H1 (cell line): ENCODE measurements around the gene DRAXIN. TPM values are rescaled to one million over a fixed set of nuclear protein-coding genes. Genes with fewer than 3 reads are reported as not detected.

Experiments
- CTCF ChIA-PET: fragments of 300-600 bp; sonication (Branson Sonifier 250); formaldehyde crosslinking; loops from one replicate; lab custom pipeline; 2021; ENCODE audit not compliant: partially characterized antibody; lab: Charles Lee
- POLR2A ChIA-PET: fragments of 300-600 bp; sonication (Branson Sonifier 250); formaldehyde crosslinking; loops from one replicate; lab custom pipeline; 2021; ENCODE audit warnings: inconsistent platforms; ENCODE audit not compliant: partially characterized antibody; lab: Charles Lee
- DNase-seq, 2 experiments: peaks; one replicate each; pipeline versions ENCODE4 v3.0.0 to v3.0.0-alpha.2; 2010 to 2022; ENCODE audit warnings: low spot score in 2 of 2, low read depth in 1 of 2, mixed read lengths in 1 of 2
- FAIRE-seq: peaks from 2 replicates; lab custom pipeline; 2011; peaks lifted over from hg19 to GRCh38; lab: Jason Lieb, UNC
- H2AFZ ChIP-seq: 2 replicates; pipeline ENCODE4 v1.8.1; 2012; ENCODE audit warnings: low read length, inconsistent platforms
- H2AK5ac ChIP-seq: 2 replicates; pipeline ENCODE4 v1.6.1; 2013; ENCODE audit warnings: low read depth, low read length
- H2BK120ac ChIP-seq: replicated peaks from 2 replicates; pipeline ENCODE3; 2013; ENCODE audit warnings: low read depth, low read length, inconsistent platforms
- H2BK12ac ChIP-seq: 2 replicates; pipeline ENCODE4 v1.6.1; 2013; ENCODE audit warnings: low read depth, low read length
- H2BK15ac ChIP-seq: 2 replicates; pipeline ENCODE4 v1.6.1; 2013; ENCODE audit warnings: low read length
- H2BK20ac ChIP-seq: 2 replicates; pipeline ENCODE4 v1.6.1; 2013; ENCODE audit warnings: low read length
- H2BK5ac ChIP-seq: 2 replicates; pipeline ENCODE4 v1.6.1; 2013; ENCODE audit warnings: low read depth, low read length
- H3K14ac ChIP-seq: 2 replicates; pipeline ENCODE4 v1.6.1; 2013; ENCODE audit warnings: inconsistent platforms; ENCODE audit not compliant: insufficient read length
- H3K18ac ChIP-seq: 2 replicates; pipeline ENCODE4 v1.6.1; 2013; ENCODE audit warnings: low read length; ENCODE audit errors: extremely low read depth
- H3K23ac ChIP-seq: 2 replicates; pipeline ENCODE4 v1.6.1; 2013; ENCODE audit warnings: inconsistent platforms; ENCODE audit not compliant: insufficient read length
- H3K23me2 ChIP-seq: 2 replicates; pipeline ENCODE4 v1.6.1; 2013; ENCODE audit warnings: low read depth, low read length
- H3K27ac ChIP-seq: 2 replicates; pipeline ENCODE4 v1.6.1; 2011; ENCODE audit warnings: low read depth, low read length, inconsistent platforms
- H3K27me3 ChIP-seq, 4 experiments: replicated peaks in 1 of 4; 1 replicate in 1 of 4; 2 replicates in 3 of 4; pipeline versions ENCODE4 v1.6.1 to v1.8.1; 2011 to 2013; ENCODE audit warnings: low read length in 3 of 4, mild to moderate bottlenecking in 3 of 4, inconsistent platforms in 2 of 4, mixed read lengths in 2 of 4, moderate library complexity in 1 of 4; ENCODE audit not compliant: control insufficient read depth in 3 of 4, insufficient read depth in 3 of 4; ENCODE audit errors: extremely low read depth in 1 of 4
- H3K36me3 ChIP-seq, 4 experiments: 2 replicates each; pipeline versions ENCODE4 v1.6.1 to v1.8.1; 2011 to 2013; ENCODE audit warnings: mild to moderate bottlenecking in 4 of 4, low read length in 3 of 4, moderate library complexity in 2 of 4, control low read depth in 1 of 4, inconsistent platforms in 1 of 4; ENCODE audit not compliant: insufficient read depth in 4 of 4, control insufficient read depth in 2 of 4
- H3K4ac ChIP-seq: replicated peaks from 2 replicates; pipeline ENCODE3; 2013; ENCODE audit warnings: low read length, low read depth, mixed read lengths, inconsistent platforms; ENCODE audit not compliant: insufficient read length
- H3K4me1 ChIP-seq, 4 experiments: replicated peaks in 1 of 4; 1 replicate in 1 of 4; 2 replicates in 3 of 4; pipeline versions ENCODE4 v1.6.1 to v1.8.1; 2011 to 2013; ENCODE audit warnings: low read length in 3 of 4, inconsistent platforms in 2 of 4, mixed read lengths in 1 of 4; ENCODE audit not compliant: insufficient read depth in 4 of 4, control insufficient read depth in 3 of 4
- H3K4me2 ChIP-seq, 2 experiments: 2 replicates each; pipeline versions ENCODE4 v1.6.1 to v1.8.1; 2011 to 2013; ENCODE audit warnings: low read depth in 2 of 2, low read length in 2 of 2, control low read depth in 1 of 2, inconsistent platforms in 1 of 2, mild to moderate bottlenecking in 1 of 2; ENCODE audit not compliant: insufficient read depth in 1 of 2
- H3K4me3 ChIP-seq, 4 experiments: fragments of 200-600, 300-600 bp in 1 of 4; sonication (generic), shearing (Covaris generic), sonication (Bioruptor Twin) in 1 of 4; 2 replicates each; pipeline versions ENCODE4 v1.5.1 to v1.8.1; 2011 to 2016; ENCODE audit warnings: low read length in 4 of 4, low read depth in 3 of 4, control low read depth in 2 of 4, inconsistent platforms in 2 of 4, mild to moderate bottlenecking in 2 of 4, mixed read lengths in 1 of 4, moderate library complexity in 1 of 4; ENCODE audit not compliant: insufficient read depth in 2 of 4; ENCODE audit errors: extremely low read depth in 1 of 4
- H3K56ac ChIP-seq: replicated peaks from 2 replicates; pipeline ENCODE3; 2013; ENCODE audit warnings: low read depth, mild to moderate bottlenecking, mixed read lengths, low read length, inconsistent platforms; ENCODE audit not compliant: insufficient read length
- H3K79me1 ChIP-seq: 2 replicates; pipeline ENCODE4 v1.6.1; 2013; ENCODE audit warnings: low read depth, low read length, control low read depth
- H3K79me2 ChIP-seq, 2 experiments: 2 replicates each; pipeline versions ENCODE4 v1.6.1 to v1.8.1; 2012 to 2013; ENCODE audit warnings: low read length in 2 of 2, mild to moderate bottlenecking in 2 of 2, inconsistent platforms in 1 of 2; ENCODE audit not compliant: insufficient read depth in 2 of 2, control insufficient read depth in 1 of 2
- H3K9ac ChIP-seq, 4 experiments: replicated peaks in 1 of 4; 1 replicate in 1 of 4; 2 replicates in 3 of 4; pipeline versions ENCODE4 v1.6.1 to v1.8.1; 2011 to 2013; ENCODE audit warnings: low read depth in 3 of 4, low read length in 3 of 4, control low read depth in 2 of 4, mild to moderate bottlenecking in 2 of 4, moderate library complexity in 2 of 4, inconsistent platforms in 1 of 4; ENCODE audit errors: extremely low read depth in 1 of 4
- H3K9me3 ChIP-seq, 2 experiments: 2 replicates each; pipeline versions ENCODE4 v1.6.1 to v1.8.1; 2012 to 2013; ENCODE audit warnings: mild to moderate bottlenecking in 2 of 2, moderate library complexity in 2 of 2, control low read depth in 1 of 2, inconsistent platforms in 1 of 2, low read depth in 1 of 2, low read length in 1 of 2, mixed read lengths in 1 of 2; ENCODE audit not compliant: insufficient read depth in 2 of 2
- H4K20me1 ChIP-seq, 2 experiments: replicated peaks in 1 of 2; 2 replicates each; pipeline versions ENCODE3 to v1.8.1; 2011 to 2013; ENCODE audit warnings: inconsistent platforms in 2 of 2, low read length in 2 of 2, mild to moderate bottlenecking in 1 of 2; ENCODE audit not compliant: insufficient read depth in 2 of 2, control insufficient read depth in 1 of 2
- H4K5ac ChIP-seq: 2 replicates; pipeline ENCODE4 v1.6.1; 2013; ENCODE audit warnings: low read length, low read depth, mixed read lengths, inconsistent platforms; ENCODE audit not compliant: insufficient read length
- H4K8ac ChIP-seq: 2 replicates; pipeline ENCODE4 v1.8.0; 2013; ENCODE audit warnings: mild to moderate bottlenecking, moderate library complexity, low read length, inconsistent platforms; ENCODE audit not compliant: insufficient read depth; ENCODE audit errors: extremely low read depth
- H4K91ac ChIP-seq: replicated peaks from 2 replicates; pipeline ENCODE3; 2013; ENCODE audit warnings: low read length, mixed read lengths, inconsistent platforms; ENCODE audit not compliant: insufficient read length
- BACH1 ChIP-seq: IDR thresholded peaks from 2 replicates; pipeline ENCODE4 v1.6.1; 2012; ENCODE audit warnings: low read length, improper control_type of control experiment
- EZH2 ChIP-seq: fragments of 200-600 bp; sonication (generic); IDR thresholded peaks from 2 replicates; pipeline ENCODE4 v1.7.1; 2012; ENCODE audit warnings: low read depth, mild to moderate bottlenecking, moderate library complexity, low read length, inconsistent platforms; ENCODE audit not compliant: severe bottlenecking
- HDAC2 ChIP-seq, 2 experiments: fragments of 300-600 bp in 1 of 2; sonication (generic) in 1 of 2; IDR thresholded peaks; 2 replicates each; pipeline ENCODE4 v1.6.1; 2011 to 2012; ENCODE audit warnings: low read depth in 2 of 2, low read length in 2 of 2, mild to moderate bottlenecking in 2 of 2, moderate library complexity in 2 of 2, borderline replicate concordance in 1 of 2, inconsistent platforms in 1 of 2
- JUN ChIP-seq: IDR thresholded peaks from 2 replicates; pipeline ENCODE4 v1.6.1; 2011; ENCODE audit warnings: low read depth, mild to moderate bottlenecking, improper control_type of control experiment, low read length
- KDM1A ChIP-seq: fragments of 200-600, 300-600 bp; sonication (generic); IDR thresholded peaks from 2 replicates; pipeline ENCODE4 v1.7.1; 2016; ENCODE audit warnings: mild to moderate bottlenecking, low read length, borderline replicate concordance
- KDM4A ChIP-seq: IDR thresholded peaks from one replicate; pipeline ENCODE4 v1.7.1; 2012; ENCODE audit warnings: low read depth, mild to moderate bottlenecking, moderate library complexity, low read length, inconsistent platforms; ENCODE audit not compliant: severe bottlenecking
- NANOG ChIP-seq: IDR thresholded peaks from 2 replicates; pipeline ENCODE4 v1.6.1; 2011; ENCODE audit warnings: low read length, low read depth, mild to moderate bottlenecking, inconsistent platforms; ENCODE audit not compliant: insufficient read depth, poor library complexity, severe bottlenecking
- POLR2A ChIP-seq, 2 experiments: IDR thresholded peaks; 1 replicate in 1 of 2; 2 replicates in 1 of 2; pipeline ENCODE4 v1.6.1; 2011; ENCODE audit warnings: low read depth in 2 of 2, low read length in 2 of 2, mild to moderate bottlenecking in 2 of 2; ENCODE audit errors: control extremely low read depth in 1 of 2
- SIN3A ChIP-seq, 2 experiments: IDR thresholded peaks in 1 of 2; conservative IDR thresholded peaks in 1 of 2; 2 replicates each; pipeline ENCODE4 v1.6.1; 2011 to 2012; ENCODE audit warnings: low read length in 2 of 2, improper control_type of control experiment in 1 of 2, low read depth in 1 of 2, mild to moderate bottlenecking in 1 of 2
- SIRT6 ChIP-seq: IDR thresholded peaks from one replicate; pipeline ENCODE4 v1.7.1; 2012; ENCODE audit warnings: low read length, inconsistent platforms
- SRF ChIP-seq: IDR thresholded peaks from 2 replicates; pipeline ENCODE4 v1.6.1; 2011; ENCODE audit warnings: mild to moderate bottlenecking, low read depth, low read length, moderate library complexity
- TAF1 ChIP-seq: IDR thresholded peaks from 2 replicates; pipeline ENCODE4 v1.6.1; 2011; ENCODE audit warnings: mild to moderate bottlenecking, low read depth, low read length
- TCF12 ChIP-seq: IDR thresholded peaks from 2 replicates; pipeline ENCODE4 v1.6.1; 2011; ENCODE audit warnings: low read depth, mild to moderate bottlenecking, low read length
- WGBS, 2 experiments: shearing (Covaris generic) in 1 of 2; methylation state at CpG; one replicate each; pipeline versions ENCODE4 v1.1.6 to v1.1.7; 2013 to 2015; ENCODE audit warnings: low lambda C conversion rate in 2 of 2, mixed read lengths in 2 of 2, inconsistent platforms in 1 of 2, low coverage in 1 of 2, missing lambda C conversion rate in 1 of 2; ENCODE audit not compliant: insufficient replicate concordance in 2 of 2, insufficient coverage in 1 of 2, insufficient read length in 1 of 2; ENCODE audit errors: extremely low coverage in 1 of 2, missing lambda C conversion rate in 1 of 2; 5-methylcytosine and 5-hydroxymethylcytosine counted together
- polyA plus RNA-seq, 7 experiments: library from polyadenylated mRNA; depleted of rRNA in 3 of 7; stranded (reverse) in 5 of 7; unstranded in 2 of 7; fragments of >200 nt in 5 of 7; fragments of 200-250 nt in 2 of 7; gene quantifications; 1 replicate in 5 of 7; 2 replicates in 1 of 7; 4 replicates in 1 of 7; pipeline versions ENCODE4 v1.2.1 to v1.2.3, GENCODE V29; 2011 to 2013; ENCODE audit warnings: missing spikeins in 2 of 7, mixed read lengths in 2 of 7
- total RNA-seq: library from RNA; stranded (reverse); fragmentation: NEBNext Ultra II Directional; extraction: Animal tissue kit (Norgen Biotek cat#: 25700); gene quantifications from 2 replicates; pipeline ENCODE4 v1.2.1, GENCODE V29; 2021

The DRAXIN gene
- total and polyA plus RNA-seq, 2 of the 8 experiments (the other 6 are each of a cell fraction or from before 2014, with no cell fraction given), result 4.6 to 17.6 TPM

GRCh38 chr1:11746795-11747487 lies 55.4 kb downstream of the DRAXIN start:
- H3K36me3 ChIP-seq, result peaks cover 2 to 25% (median 11%) of the 10 kb centered on the region in 4 experiments; a peak in 6 of 8 replicates
- CTCF ChIA-PET, result interaction anchor here (1.0 to 2.3 kb wide), 2 partner anchors 101 to 304 kb away, joined by 3 to 6 read pairs; no protein-coding TSS in a partner anchor
- 90% methylated on average over 20 of the region's 20 CpGs; no CpG with 5 or more reads in 1 of the 2 experiments for WGBS, 2 experiments
- H3K23ac ChIP-seq, result no peak overlapping the region
- no peak overlapping the region for H2AK5ac ChIP-seq
- H3K14ac ChIP-seq, result no peak overlapping the region
- H2BK20ac ChIP-seq, result no peak overlapping the region
- FAIRE-seq (no peak), DNase-seq (no peak)
- no peak overlapping the region for H3K4me3 ChIP-seq
- H3K4ac ChIP-seq, result no peak overlapping the region
- H3K18ac ChIP-seq, result no peak overlapping the region
- H3K9me3 ChIP-seq, result no peaks in the 10 kb centered on the region
- H2BK15ac ChIP-seq, result no peak overlapping the region
- H4K8ac ChIP-seq, result no peak overlapping the region
- H2BK120ac ChIP-seq, result no peak overlapping the region
- no peaks in the 10 kb centered on the region; the same call in 1 of the 2 replicates for H3K23me2 ChIP-seq
- no peaks in the 10 kb centered on the region for H3K27me3 ChIP-seq
- no peak overlapping the region for H4K5ac ChIP-seq
- H2BK12ac ChIP-seq, result no peak overlapping the region
- H3K56ac ChIP-seq, result no peak overlapping the region
- POLR2A ChIA-PET, result interaction anchor here (3.1 kb wide), 1 partner anchor 9 kb away, joined by 11 read pairs; no protein-coding TSS in a partner anchor
- no peaks in the 10 kb centered on the region for H3K79me2 ChIP-seq
- no peak overlapping the region for H3K27ac ChIP-seq
- H4K91ac ChIP-seq, result no peak overlapping the region
- peaks cover 0 to 2% (median 0%) of the 10 kb centered on the region in 4 experiments; a peak in 2 of 7 replicates for H3K4me1 ChIP-seq
- H3K9ac ChIP-seq, result no peak overlapping the region
- H3K79me1 ChIP-seq, result no peaks in the 10 kb centered on the region; the same call in 1 of the 2 replicates
- peaks cover 0 to 7% of the 10 kb centered on the region in 2 experiments for H4K20me1 ChIP-seq
- no peak overlapping the region for H2AFZ ChIP-seq
- no peak overlapping the region for H2BK5ac ChIP-seq
- H3K4me2 ChIP-seq, result no peak overlapping the region
- TF ChIP-seq NANOG, result no peak
- TF ChIP-seq KDM4A, result no peak
- TF ChIP-seq SIRT6, result no peak
- TF ChIP-seq TAF1, result no peak
- TF ChIP-seq SRF, result no peak
- TF ChIP-seq BACH1, result no peak
- TF ChIP-seq KDM1A, result no peak
- no peak for TF ChIP-seq TCF12
- TF ChIP-seq HDAC2 (IDR thresholded peaks at IDR 0.05; ENCODE audit: borderline replicate concordance in 1 of 2, low read depth in 2 of 2, low read length in 2 of 2), result no peak
- no peak for TF ChIP-seq SIN3A (conservative IDR thresholded peaks at IDR 0.05 in 1 of 2, IDR thresholded peaks at IDR 0.05 in 1 of 2; ENCODE audit: low read depth in 1 of 2, low read length in 2 of 2)
- TF ChIP-seq EZH2, result no peak
- TF ChIP-seq JUN, result no peak
- no peak for TF ChIP-seq POLR2A (IDR thresholded peaks at IDR 0.05; ENCODE audit: control extremely low read depth in 1 of 2, low read depth in 2 of 2, low read length in 2 of 2)
